ENCODE data around the gene PCBP3.
"Not testable (repeated sequence)": the region's sequence is repeated elsewhere in the genome, so short reads cannot be mapped to it uniquely, and the experiment has no call there.

Gene PCBP3

DNA sequence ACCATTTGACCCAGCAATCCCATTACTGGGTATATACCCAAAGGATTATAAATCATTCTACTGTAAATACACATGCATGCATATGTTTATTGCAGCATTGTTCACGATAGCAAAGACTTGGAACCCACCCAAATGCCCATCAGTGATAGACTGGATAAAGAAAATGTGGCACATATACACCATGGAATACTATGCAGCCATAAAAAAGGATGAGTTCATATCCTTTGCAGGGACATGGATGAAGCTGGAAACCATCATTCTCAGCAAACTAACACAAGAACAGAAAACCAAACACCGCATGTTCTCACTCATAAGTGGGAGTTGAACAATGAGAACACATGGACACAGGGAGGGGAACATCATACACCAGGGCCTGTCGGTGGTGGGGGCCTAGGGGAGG lies 12.6 kb downstream of the PCBP3 start:
- H3K36me3 ChIP-seq (ENCODE audit: control insufficient read depth in 4 of 4, insufficient read depth in 4 of 4, low read length in 3 of 4); H3K4me1 ChIP-seq (ENCODE audit: control extremely low read depth in 1 of 4, control insufficient read depth in 4 of 4, insufficient read depth in 4 of 4, low read length in 3 of 4); DNase-seq; CTCF ChIA-PET; H3K9me3 ChIP-seq (ENCODE audit: control extremely low read depth in 1 of 5, control insufficient read depth in 4 of 5, insufficient read depth in 2 of 5, low read depth in 1 of 5, low read length in 4 of 5); H3K27ac ChIP-seq (ENCODE audit: insufficient read depth in 1 of 2, low read depth in 1 of 2, low read length in 2 of 2, poor library complexity in 1 of 2, severe bottlenecking in 2 of 2); H3K27me3 ChIP-seq (replicated peaks in 2 of 5; ENCODE audit: control insufficient read depth in 4 of 5, insufficient read depth in 5 of 5, low read length in 4 of 5); POLR2A ChIA-PET; H3K4me3 ChIP-seq (ENCODE audit: control insufficient read depth in 1 of 7, extremely low read depth in 1 of 7, insufficient read depth in 4 of 7, low read depth in 2 of 7, low read length in 6 of 7): not testable (repeated sequence)
- WGBS (ENCODE audit: insufficient coverage): 100% methylated on average over 1 of the region's 3 CpGs

DNA sequence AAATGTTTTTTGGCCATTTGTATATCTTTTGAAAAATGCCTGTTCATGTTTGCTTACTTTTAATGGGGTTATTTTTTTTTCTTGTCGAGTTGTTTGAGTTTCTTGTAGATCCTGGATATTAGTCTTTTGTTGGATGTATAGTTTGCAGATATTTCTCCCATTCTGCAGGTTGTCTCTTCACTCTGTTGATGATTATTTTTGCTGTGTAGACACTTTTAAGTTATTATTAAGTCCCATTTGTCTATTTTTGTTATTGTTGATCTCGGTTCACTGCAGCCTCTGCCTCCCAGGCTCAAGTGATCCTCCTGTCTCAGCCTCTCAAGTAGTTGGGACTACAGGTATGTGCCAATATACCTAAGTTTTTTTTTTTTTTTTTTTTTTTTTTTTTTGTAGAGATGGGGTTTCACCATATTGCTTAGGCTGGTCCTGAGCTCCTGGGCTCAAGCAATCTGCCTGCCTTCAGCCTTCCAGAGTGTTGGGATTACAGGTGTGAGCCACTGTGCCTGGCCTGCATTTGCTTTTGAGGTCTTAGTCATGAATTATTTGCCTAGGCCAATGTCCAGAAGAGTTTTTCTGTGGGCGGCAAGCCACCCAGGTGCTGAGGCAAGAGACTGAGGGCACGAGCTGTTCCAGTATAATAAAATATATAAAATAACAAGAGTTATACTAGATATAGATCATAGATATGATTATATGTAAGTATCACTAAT lies 18.5 kb downstream of the PCBP3 start:
- CTCF ChIA-PET: interaction anchor here (1.0 kb wide), 1 partner anchor 158 kb away, joined by 3 read pairs; no protein-coding TSS in a partner anchor
- H3K27ac ChIP-seq (ENCODE audit: insufficient read depth in 1 of 2, low read depth in 1 of 2, low read length in 2 of 2, poor library complexity in 1 of 2, severe bottlenecking in 2 of 2); H3K4me1 ChIP-seq (ENCODE audit: control extremely low read depth in 1 of 4, control insufficient read depth in 4 of 4, insufficient read depth in 4 of 4, low read length in 3 of 4); H3K4me3 ChIP-seq (ENCODE audit: control insufficient read depth in 1 of 7, extremely low read depth in 1 of 7, insufficient read depth in 4 of 7, low read depth in 2 of 7, low read length in 6 of 7); DNase-seq; H3K36me3 ChIP-seq (ENCODE audit: control insufficient read depth in 4 of 4, insufficient read depth in 4 of 4, low read length in 3 of 4); H3K27me3 ChIP-seq (replicated peaks in 2 of 5; ENCODE audit: control insufficient read depth in 4 of 5, insufficient read depth in 5 of 5, low read length in 4 of 5): not testable (repeated sequence)
- WGBS (ENCODE audit: insufficient coverage): no CpG with 5 or more reads among the region's 4 CpGs
- POLR2A ChIA-PET: interaction anchor here (0.6 to 0.7 kb wide), 2 partner anchors 12 to 135 kb away, joined by 3 read pairs; no protein-coding TSS in a partner anchor
- H3K9me3 ChIP-seq (ENCODE audit: control extremely low read depth in 1 of 5, control insufficient read depth in 4 of 5, insufficient read depth in 2 of 5, low read depth in 1 of 5, low read length in 4 of 5): peaks cover 3 to 17% (median 7%) of the 10 kb centered on the region in 5 experiments

DNA sequence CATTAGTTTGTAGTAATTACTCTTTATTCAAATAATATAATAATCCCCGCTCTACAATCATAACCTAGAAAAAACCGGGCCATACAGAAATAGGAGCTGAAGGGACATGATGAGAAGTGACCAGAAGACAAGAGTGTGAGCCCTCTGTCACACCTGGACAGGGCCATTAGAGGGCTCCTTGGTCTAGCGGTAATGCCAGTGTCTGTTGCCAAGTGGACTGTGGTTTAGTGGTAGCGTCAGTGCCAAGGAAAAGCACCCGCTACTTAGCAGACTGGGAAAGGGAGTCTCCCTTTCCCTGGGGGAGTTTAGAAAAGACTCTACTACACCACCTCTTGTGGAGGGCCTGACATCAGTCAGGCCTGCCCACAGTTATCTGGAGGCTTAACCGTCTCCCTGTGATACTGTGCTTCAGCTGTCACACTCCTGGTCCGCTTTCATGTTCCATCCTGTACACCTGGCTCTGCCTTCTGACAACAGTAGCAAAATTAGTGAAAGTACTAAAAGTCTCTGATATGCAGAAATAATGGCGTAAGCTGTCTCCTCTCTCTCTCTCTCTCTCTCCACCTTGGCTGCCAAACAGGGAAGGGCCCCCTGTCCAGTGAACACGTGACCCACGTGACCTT lies 19.2 kb downstream of the PCBP3 start:
- POLR2A ChIA-PET: interaction anchor here (0.6 to 0.7 kb wide), 2 partner anchors 11 to 134 kb away, joined by 3 read pairs; no protein-coding TSS in a partner anchor
- WGBS (ENCODE audit: insufficient coverage): 96% methylated on average over 7 of the region's 10 CpGs

DNA sequence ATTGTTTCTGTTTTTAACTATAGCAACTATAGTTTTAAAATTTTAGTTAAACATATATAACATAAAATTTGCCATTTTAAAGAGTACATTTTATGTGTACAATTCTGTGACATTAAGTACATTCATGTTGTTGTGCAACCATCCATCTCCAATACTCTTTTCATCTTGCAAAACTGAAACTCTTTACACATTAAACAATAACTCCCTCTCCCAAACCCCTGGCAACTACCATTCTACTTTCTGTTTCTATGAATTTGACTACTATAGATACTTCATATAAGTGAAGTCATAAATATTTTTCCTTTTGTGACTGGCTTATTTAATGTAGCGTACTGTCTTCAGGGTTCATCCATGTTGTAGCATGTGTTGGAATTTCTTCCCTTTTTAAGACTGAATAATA lies 25.9 kb downstream of the PCBP3 start:
- no peak overlapping the region for H3K27ac ChIP-seq (ENCODE audit: insufficient read depth in 1 of 2, low read depth in 1 of 2, low read length in 2 of 2, poor library complexity in 1 of 2, severe bottlenecking in 2 of 2)
- no peaks in the 10 kb centered on the region for H3K4me1 ChIP-seq (ENCODE audit: control extremely low read depth in 1 of 4, control insufficient read depth in 4 of 4, insufficient read depth in 4 of 4, low read length in 3 of 4)
- CTCF ChIA-PET: no interaction called here
- no peaks in the 10 kb centered on the region for H3K27me3 ChIP-seq (replicated peaks in 2 of 5; ENCODE audit: control insufficient read depth in 4 of 5, insufficient read depth in 5 of 5, low read length in 4 of 5)
- peaks cover 0 to 9% (median 2%) of the 10 kb centered on the region in 4 experiments for H3K36me3 ChIP-seq (ENCODE audit: control insufficient read depth in 4 of 4, insufficient read depth in 4 of 4, low read length in 3 of 4)
- H3K9me3 ChIP-seq (ENCODE audit: control extremely low read depth in 1 of 5, control insufficient read depth in 4 of 5, insufficient read depth in 2 of 5, low read depth in 1 of 5, low read length in 4 of 5): peaks cover 4 to 31% (median 10%) of the 10 kb centered on the region in 5 experiments
- no peak overlapping the region for H3K4me3 ChIP-seq (ENCODE audit: control insufficient read depth in 1 of 7, extremely low read depth in 1 of 7, insufficient read depth in 4 of 7, low read depth in 2 of 7, low read length in 6 of 7)
- POLR2A ChIA-PET: no interaction called here
- no peak for DNase-seq
- WGBS (ENCODE audit: insufficient coverage): no CpG with 5 or more reads among the region's 1 CpG

More for the DNA sequence above, 19.2 kb downstream of the PCBP3 start:
- not testable (repeated sequence) for H3K4me1 ChIP-seq (ENCODE audit: control extremely low read depth in 1 of 4, control insufficient read depth in 4 of 4, insufficient read depth in 4 of 4, low read length in 3 of 4); DNase-seq; H3K27ac ChIP-seq (ENCODE audit: insufficient read depth in 1 of 2, low read depth in 1 of 2, low read length in 2 of 2, poor library complexity in 1 of 2, severe bottlenecking in 2 of 2); H3K4me3 ChIP-seq (ENCODE audit: control insufficient read depth in 1 of 7, extremely low read depth in 1 of 7, insufficient read depth in 4 of 7, low read depth in 2 of 7, low read length in 6 of 7); H3K36me3 ChIP-seq (ENCODE audit: control insufficient read depth in 4 of 4, insufficient read depth in 4 of 4, low read length in 3 of 4); H3K27me3 ChIP-seq (replicated peaks in 2 of 5; ENCODE audit: control insufficient read depth in 4 of 5, insufficient read depth in 5 of 5, low read length in 4 of 5)
- CTCF ChIA-PET: interaction anchor here (1.0 kb wide), 1 partner anchor 157 kb away, joined by 3 read pairs; no protein-coding TSS in a partner anchor
- peaks cover 3 to 24% (median 7%) of the 10 kb centered on the region in 5 experiments for H3K9me3 ChIP-seq (ENCODE audit: control extremely low read depth in 1 of 5, control insufficient read depth in 4 of 5, insufficient read depth in 2 of 5, low read depth in 1 of 5, low read length in 4 of 5)

DNA sequence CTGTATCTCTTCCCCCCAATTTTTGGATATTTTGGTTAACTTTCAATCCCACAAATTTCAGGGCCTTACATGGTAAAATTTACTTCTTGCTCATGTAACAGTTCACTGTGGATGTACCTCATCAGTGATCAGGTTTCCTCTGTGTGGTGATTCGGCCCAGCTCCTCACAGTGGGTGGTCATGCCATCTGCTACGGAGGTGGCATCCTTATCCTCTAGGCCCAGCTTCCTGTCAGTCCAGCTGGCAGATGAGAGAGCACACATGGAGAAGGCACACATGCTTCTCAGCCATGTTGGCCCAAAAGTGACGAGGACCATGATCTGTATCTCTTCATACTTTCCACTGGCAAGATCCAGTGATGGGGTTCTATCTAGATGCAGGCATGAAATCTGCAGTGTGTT lies 27.2 kb downstream of the PCBP3 start:
- Histone ChIP-seq H3K4me1 (ENCODE audit: control extremely low read depth in 1 of 4, control insufficient read depth in 4 of 4, insufficient read depth in 4 of 4, low read length in 3 of 4) (no peaks in the 10 kb centered on the region), H3K36me3 (ENCODE audit: control insufficient read depth in 4 of 4, insufficient read depth in 4 of 4, low read length in 3 of 4) (peaks cover 0 to 9% (median 2%) of the 10 kb centered on the region in 4 experiments), H3K4me3 (ENCODE audit: control insufficient read depth in 1 of 7, extremely low read depth in 1 of 7, insufficient read depth in 4 of 7, low read depth in 2 of 7, low read length in 6 of 7) (no peak overlapping the region), H3K27ac (ENCODE audit: insufficient read depth in 1 of 2, low read depth in 1 of 2, low read length in 2 of 2, poor library complexity in 1 of 2, severe bottlenecking in 2 of 2) (no peak overlapping the region), H3K9me3 (ENCODE audit: control extremely low read depth in 1 of 5, control insufficient read depth in 4 of 5, insufficient read depth in 2 of 5, low read depth in 1 of 5, low read length in 4 of 5) (peaks cover 4 to 23% (median 8%) of the 10 kb centered on the region in 5 experiments), H3K27me3 (replicated peaks in 2 of 5; ENCODE audit: control insufficient read depth in 4 of 5, insufficient read depth in 5 of 5, low read length in 4 of 5) (peaks cover 0 to 2% (median 0%) of the 10 kb centered on the region in 5 experiments)
- ChIA-PET POLR2A (no interaction called here), CTCF (no interaction called here)
- 86% methylated on average over 2 of the region's 3 CpGs for WGBS (ENCODE audit: insufficient coverage)
- peak in 1 of 3 donors; percentile 4 for DNase-seq

DNA sequence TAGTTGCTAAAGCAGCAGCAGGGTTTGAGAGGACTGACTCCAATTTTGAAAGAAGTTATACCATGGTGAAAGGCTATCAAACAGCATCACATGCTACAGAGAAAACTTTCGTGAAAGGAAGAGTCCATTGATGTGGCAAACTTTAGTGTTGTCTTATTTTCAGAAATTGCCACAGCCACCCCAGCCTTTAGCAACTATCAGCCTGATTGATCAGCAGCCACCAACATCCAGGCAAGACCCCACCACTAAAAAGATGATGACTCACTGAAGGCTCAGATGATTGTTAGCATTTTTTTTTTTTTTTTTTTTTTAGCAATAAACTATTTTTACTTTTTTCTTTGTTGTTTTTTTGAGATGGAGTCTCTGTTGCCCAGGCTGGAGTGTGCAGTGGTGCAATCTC lies 35.3 kb downstream of the PCBP3 start:
- H3K36me3 ChIP-seq (ENCODE audit: control insufficient read depth in 4 of 4, insufficient read depth in 4 of 4, low read length in 3 of 4); H3K27me3 ChIP-seq (replicated peaks in 2 of 5; ENCODE audit: control insufficient read depth in 4 of 5, insufficient read depth in 5 of 5, low read length in 4 of 5); POLR2A ChIA-PET; H3K4me1 ChIP-seq (ENCODE audit: control extremely low read depth in 1 of 4, control insufficient read depth in 4 of 4, insufficient read depth in 4 of 4, low read length in 3 of 4); H3K9me3 ChIP-seq (ENCODE audit: control extremely low read depth in 1 of 5, control insufficient read depth in 4 of 5, insufficient read depth in 2 of 5, low read depth in 1 of 5, low read length in 4 of 5); H3K4me3 ChIP-seq (ENCODE audit: control insufficient read depth in 1 of 7, extremely low read depth in 1 of 7, insufficient read depth in 4 of 7, low read depth in 2 of 7, low read length in 6 of 7); CTCF ChIA-PET; H3K27ac ChIP-seq (ENCODE audit: insufficient read depth in 1 of 2, low read depth in 1 of 2, low read length in 2 of 2, poor library complexity in 1 of 2, severe bottlenecking in 2 of 2): not testable (repeated sequence)
- WGBS (ENCODE audit: insufficient coverage): no CpG with 5 or more reads among the region's 1 CpG
- peak in 2 of 3 donors; percentile 6 to 17 for DNase-seq

DNA sequence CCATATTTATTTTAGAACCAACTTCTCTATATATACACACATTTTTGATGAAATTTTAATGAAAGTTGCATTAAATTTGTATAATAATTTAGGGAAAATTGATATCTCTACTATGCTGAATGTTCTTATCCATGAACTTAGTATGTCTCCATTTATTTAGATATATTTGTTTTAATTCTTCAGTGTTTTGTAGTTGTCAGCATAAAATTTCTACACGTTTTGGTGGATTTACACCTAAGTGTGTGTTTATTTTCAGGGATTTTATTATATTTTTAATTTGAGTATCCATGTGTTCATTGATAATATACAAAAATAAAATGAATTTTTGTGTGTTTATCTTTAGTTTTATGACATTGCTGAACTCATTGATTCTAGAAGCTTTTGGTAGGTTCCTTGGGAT lies 36.7 kb downstream of the PCBP3 start:
- no peak for DNase-seq
- Histone ChIP-seq H3K4me3 (ENCODE audit: control insufficient read depth in 1 of 7, extremely low read depth in 1 of 7, insufficient read depth in 4 of 7, low read depth in 2 of 7, low read length in 6 of 7) (no peak overlapping the region), H3K27ac (ENCODE audit: insufficient read depth in 1 of 2, low read depth in 1 of 2, low read length in 2 of 2, poor library complexity in 1 of 2, severe bottlenecking in 2 of 2) (no peak overlapping the region), H3K27me3 (replicated peaks in 2 of 5; ENCODE audit: control insufficient read depth in 4 of 5, insufficient read depth in 5 of 5, low read length in 4 of 5) (peaks cover 0 to 3% (median 0%) of the 10 kb centered on the region in 5 experiments), H3K9me3 (ENCODE audit: control extremely low read depth in 1 of 5, control insufficient read depth in 4 of 5, insufficient read depth in 2 of 5, low read depth in 1 of 5, low read length in 4 of 5) (peaks cover 0 to 5% (median 0%) of the 10 kb centered on the region in 5 experiments), H3K36me3 (ENCODE audit: control insufficient read depth in 4 of 4, insufficient read depth in 4 of 4, low read length in 3 of 4) (peaks cover 0 to 3% (median 0%) of the 10 kb centered on the region in 4 experiments), H3K4me1 (ENCODE audit: control extremely low read depth in 1 of 4, control insufficient read depth in 4 of 4, insufficient read depth in 4 of 4, low read length in 3 of 4) (no peaks in the 10 kb centered on the region)
- ChIA-PET POLR2A (no interaction called here), CTCF (no interaction called here)
- WGBS (ENCODE audit: insufficient coverage): no CpG with 5 or more reads among the region's 1 CpG

Measured in common myeloid progenitor, CD34-positive (primary cell).